Activated gamma-delta T cell treated with Interleukin-2 at 50 U/mL for 16 hours (primary cell): ENCODE measurements around the gene MPEG1.

Experiments used
- DNase-seq: peaks from one replicate; pipeline ENCODE4 v3.0.0-alpha.2; 2020

MPEG1 gene

GRCh38 chr11:59212744-59213631 is at the start of gene MPEG1:
Gene MPEG1, minus strand, starts transcription at chr11:59212927. Its CDS starts 62 bp downstream, at chr11:59212865.
- DNase-seq: no peak

GRCh38 chr11:59262177-59262818 is 49.6 kb upstream of the MPEG1 start:
- no peak for DNase-seq

- no peak for DNase-seq
These were observed 48.4 kb upstream of the MPEG1 start for GRCh38 chr11:59261150-59261549.

- no peak for DNase-seq
These were observed 47.2 kb upstream of the MPEG1 start for GRCh38 chr11:59259867-59260475.

- DNase-seq: no peak
These were observed 46.3 kb upstream of the MPEG1 start for GRCh38 chr11:59259047-59259446.

GRCh38 chr11:59255281-59255680 is 42.6 kb upstream of the MPEG1 start:
- no peak for DNase-seq

GRCh38 chr11:59254286-59254685 is 41.6 kb upstream of the MPEG1 start:
- no peak for DNase-seq

- DNase-seq: no peak
These were observed 40.3 kb upstream of the MPEG1 start for GRCh38 chr11:59253001-59253400.

- no peak for DNase-seq
These were observed 36.8 kb upstream of the MPEG1 start for GRCh38 chr11:59249535-59249934.

- no peak for DNase-seq
These were observed 35.0 kb upstream of the MPEG1 start for GRCh38 chr11:59247531-59248227.

GRCh38 chr11:59243633-59244032 is 30.9 kb upstream of the MPEG1 start:
- no peak for DNase-seq

- DNase-seq: no peak
These were observed 27.6 kb upstream of the MPEG1 start for GRCh38 chr11:59240322-59240721.

- DNase-seq: no peak
These were observed 13.7 kb upstream of the MPEG1 start for GRCh38 chr11:59226396-59226795.

- no peak for DNase-seq
These were observed 12.3 kb upstream of the MPEG1 start for GRCh38 chr11:59225017-59225416.

- no peak for DNase-seq
These were observed 11.7 kb upstream of the MPEG1 start for GRCh38 chr11:59224351-59224928.

- DNase-seq: no peak
These were observed 10.9 kb upstream of the MPEG1 start for GRCh38 chr11:59223611-59224010.

GRCh38 chr11:59223177-59223576 is 10.4 kb upstream of the MPEG1 start:
- no peak for DNase-seq

- DNase-seq: no peak
These were observed 9.8 kb upstream of the MPEG1 start for GRCh38 chr11:59222464-59223060.

GRCh38 chr11:59221441-59221840 is 8.7 kb upstream of the MPEG1 start:
- DNase-seq: no peak

GRCh38 chr11:59219836-59220235 is 7.1 kb upstream of the MPEG1 start:
- DNase-seq: no peak

GRCh38 chr11:59218893-59219292 is 6.2 kb upstream of the MPEG1 start:
- no peak for DNase-seq

- no peak for DNase-seq
These were observed 5.6 kb upstream of the MPEG1 start for GRCh38 chr11:59218319-59218718.
